ENCODE data around the gene TMEM150A. TPM values are rescaled to one million over a fixed set of nuclear protein-coding genes. Genes with fewer than 3 reads are reported as not detected.
A peak's percentile ranks its signal among the peaks of the same experiment; 100 is the strongest.

Gene TMEM150A
- total and polyA plus RNA-seq, 2 of the 13 experiments (the other 11 are each of a cell fraction or from before 2014, with no cell fraction given): 30.1 to 70.4 TPM

DNA sequence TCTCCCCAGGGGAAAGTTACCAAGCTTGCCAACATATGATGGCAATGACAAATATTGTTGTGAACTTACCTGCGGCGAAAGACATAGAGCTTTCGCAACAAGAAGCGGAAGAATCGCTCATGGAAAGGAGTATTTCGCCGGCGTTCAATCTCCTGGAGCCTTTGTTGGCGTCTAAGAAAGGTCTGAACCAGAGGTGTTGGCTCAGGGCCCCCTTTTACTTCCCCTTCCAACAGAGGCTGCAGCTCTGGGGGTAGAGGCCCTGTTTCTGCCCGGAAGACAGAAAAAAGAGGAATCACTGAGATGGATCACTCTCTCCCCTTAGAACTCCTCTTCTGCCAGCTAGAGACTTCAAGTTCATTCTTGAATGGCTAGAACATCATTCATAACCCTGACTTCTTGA is 52.0 kb downstream of the TMEM150A start:
- intact Hi-C loops (cut with micrococcal nuclease; ENCODE audit: unreplicated experiment): loop anchor here (5.0 kb wide), 1 partner anchor 223 kb away; the partner anchor contains the start of gene TGOLN2
- CTCF ChIA-PET (ENCODE audit: low intra/inter-chr PET ratio, low total read pairs): interaction anchor here (3.9 to 4.8 kb wide), 2 partner anchors 129 to 159 kb away, joined by 41 to 45 read pairs; no protein-coding TSS in a partner anchor
- Histone ChIP-seq H3K4me1 (ENCODE audit: insufficient read depth, low read length) (no peaks in the 10 kb centered on the region), H4K20me1 (ENCODE audit: insufficient read depth, low read length) (peaks cover 12% of the 10 kb centered on the region), H3K4me3 (replicated peaks in 1 of 3; ENCODE audit: insufficient read depth in 1 of 3, low read depth in 2 of 3, low read length in 3 of 3) (no peak overlapping the region), H3K27me3 (ENCODE audit: control insufficient read depth in 1 of 2, insufficient read depth in 2 of 2, low read length in 2 of 2) (no peaks in the 10 kb centered on the region), H2AFZ (ENCODE audit: low read length) (no peak overlapping the region), H3K9ac (ENCODE audit: insufficient read depth, low read depth, low read length) (no peak overlapping the region), H3K9me3 (ENCODE audit: low read length) (no peaks in the 10 kb centered on the region), H3K36me3 (replicated peaks in 1 of 2; ENCODE audit: control insufficient read depth in 1 of 2, insufficient read depth in 2 of 2, low read length in 2 of 2) (peaks cover 42 to 61% of the 10 kb centered on the region in 2 experiments), H3K27ac (ENCODE audit: extremely low read length, insufficient read depth, low read length) (no peak overlapping the region), H3K79me2 (ENCODE audit: insufficient read depth, low read length) (no peaks in the 10 kb centered on the region), H3K4me2 (ENCODE audit: low read depth, low read length) (no peak overlapping the region)
- ATAC-seq (no peak), DNase-seq (ENCODE audit: low spot score) (no peak), FAIRE-seq (no peak)
- in situ Hi-C loops (cut with HindIII; ENCODE audit: extremely low pct_ligation_motif_present, low pct_unique_long_range_greater_than_20kb): loop anchor here (5.0 kb wide), 2 partner anchors 128 to 158 kb away; no protein-coding TSS in a partner anchor
- POLR2A ChIA-PET: interaction anchor here (0.9 to 20.8 kb wide), 6 partner anchors 9 to 185 kb away, joined by 3 to 645 read pairs (median 131); partner anchors contain the start of genes C2orf68, GGCX, MAT2A and RNF181
- 95% methylated on average over 10 of the region's 10 CpGs for WGBS (ENCODE audit: low lambda C conversion rate)
- TF ChIP-seq GZF1 (CRISPR knock-in tag; IDR thresholded peaks at IDR 0.05) (no peak), POLR2A (IDR thresholded peaks at IDR 0.05; ENCODE audit: insufficient read depth in 1 of 2, low read depth in 2 of 2, low read length in 2 of 2) (0 out of 4 replicates have a peak, but pooled peaks of 1 of the 2 experiments have one; percentile 15)
- TF ChIP-seq, protein P1, sequence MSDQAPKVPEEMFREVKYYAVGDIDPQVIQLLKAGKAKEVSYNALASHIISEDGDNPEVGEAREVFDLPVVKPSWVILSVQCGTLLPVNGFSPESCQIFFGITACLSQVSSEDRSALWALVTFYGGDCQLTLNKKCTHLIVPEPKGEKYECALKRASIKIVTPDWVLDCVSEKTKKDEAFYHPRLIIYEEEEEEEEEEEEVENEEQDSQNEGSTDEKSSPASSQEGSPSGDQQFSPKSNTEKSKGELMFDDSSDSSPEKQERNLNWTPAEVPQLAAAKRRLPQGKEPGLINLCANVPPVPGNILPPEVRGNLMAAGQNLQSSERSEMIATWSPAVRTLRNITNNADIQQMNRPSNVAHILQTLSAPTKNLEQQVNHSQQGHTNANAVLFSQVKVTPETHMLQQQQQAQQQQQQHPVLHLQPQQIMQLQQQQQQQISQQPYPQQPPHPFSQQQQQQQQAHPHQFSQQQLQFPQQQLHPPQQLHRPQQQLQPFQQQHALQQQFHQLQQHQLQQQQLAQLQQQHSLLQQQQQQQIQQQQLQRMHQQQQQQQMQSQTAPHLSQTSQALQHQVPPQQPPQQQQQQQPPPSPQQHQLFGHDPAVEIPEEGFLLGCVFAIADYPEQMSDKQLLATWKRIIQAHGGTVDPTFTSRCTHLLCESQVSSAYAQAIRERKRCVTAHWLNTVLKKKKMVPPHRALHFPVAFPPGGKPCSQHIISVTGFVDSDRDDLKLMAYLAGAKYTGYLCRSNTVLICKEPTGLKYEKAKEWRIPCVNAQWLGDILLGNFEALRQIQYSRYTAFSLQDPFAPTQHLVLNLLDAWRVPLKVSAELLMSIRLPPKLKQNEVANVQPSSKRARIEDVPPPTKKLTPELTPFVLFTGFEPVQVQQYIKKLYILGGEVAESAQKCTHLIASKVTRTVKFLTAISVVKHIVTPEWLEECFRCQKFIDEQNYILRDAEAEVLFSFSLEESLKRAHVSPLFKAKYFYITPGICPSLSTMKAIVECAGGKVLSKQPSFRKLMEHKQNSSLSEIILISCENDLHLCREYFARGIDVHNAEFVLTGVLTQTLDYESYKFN (CRISPR knock-in tag; conservative IDR thresholded peaks at IDR 0.05): no peak
- BruUV-seq (replicated peaks): no TSS peak

DNA sequence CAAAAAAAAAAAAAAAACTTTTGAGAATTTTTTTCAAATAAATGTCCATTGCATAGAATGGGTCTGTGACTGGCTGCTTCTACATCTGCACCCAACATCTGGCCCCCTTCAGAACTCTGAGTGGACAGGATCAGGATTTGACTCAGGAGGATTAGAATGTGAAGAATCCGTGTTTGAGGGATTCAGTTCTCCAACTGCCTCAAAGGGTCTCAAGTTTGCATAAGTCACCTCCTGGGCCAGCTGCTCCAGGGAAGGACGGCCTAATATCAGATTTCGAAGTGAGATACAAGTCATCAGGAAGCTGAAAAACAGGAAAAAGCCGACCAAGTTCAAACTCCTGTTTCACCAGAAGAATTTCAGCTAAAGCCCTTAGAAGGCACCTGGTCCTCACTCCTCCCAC is 52.7 kb downstream of the TMEM150A start:
- ATAC-seq (no peak), FAIRE-seq (no peak), DNase-seq (ENCODE audit: low spot score) (no peak)
- BruUV-seq (replicated peaks): TSS peak; percentile 33
- ChIA-PET POLR2A (interaction anchor here (0.9 to 20.8 kb wide), 6 partner anchors 8 to 129 kb away, joined by 3 to 645 read pairs (median 131); partner anchors contain the start of genes C2orf68, GGCX, MAT2A and RNF181), CTCF (ENCODE audit: low intra/inter-chr PET ratio, low total read pairs) (interaction anchor here (4.8 kb wide), 1 partner anchor 129 kb away, joined by 45 read pairs; no protein-coding TSS in a partner anchor)
- H2AFZ ChIP-seq (ENCODE audit: low read length): no peak overlapping the region
- 79% methylated on average over 4 of the region's 4 CpGs for WGBS (ENCODE audit: low lambda C conversion rate)
- peaks cover 36 to 57% of the 10 kb centered on the region in 2 experiments for H3K36me3 ChIP-seq (replicated peaks in 1 of 2; ENCODE audit: control insufficient read depth in 1 of 2, insufficient read depth in 2 of 2, low read length in 2 of 2)
- H3K9ac ChIP-seq (ENCODE audit: insufficient read depth, low read depth, low read length): no peak overlapping the region
- no peak overlapping the region for H3K4me2 ChIP-seq (ENCODE audit: low read depth, low read length)
- H3K4me1 ChIP-seq (ENCODE audit: insufficient read depth, low read length): no peaks in the 10 kb centered on the region
- no peaks in the 10 kb centered on the region for H3K27me3 ChIP-seq (ENCODE audit: control insufficient read depth in 1 of 2, insufficient read depth in 2 of 2, low read length in 2 of 2)
- in situ Hi-C loops (cut with HindIII; ENCODE audit: extremely low pct_ligation_motif_present, low pct_unique_long_range_greater_than_20kb) (loop anchor here (5.0 kb wide), 2 partner anchors 128 to 158 kb away; no protein-coding TSS in a partner anchor), intact Hi-C loops (cut with micrococcal nuclease; ENCODE audit: unreplicated experiment) (loop anchor here (5.0 kb wide), 1 partner anchor 223 kb away; the partner anchor contains the start of gene TGOLN2)
- TF ChIP-seq MEIS1 (CRISPR knock-in tag; IDR thresholded peaks at IDR 0.05; ENCODE audit: borderline replicate concordance): no peak
- 0 out of 2 replicates have a peak, but pooled peaks have one; percentile 8 for TF ChIP-seq POLR2G (IDR thresholded peaks at IDR 0.05; ENCODE audit: low read depth, low read length)
- H3K27ac ChIP-seq (ENCODE audit: extremely low read length, insufficient read depth, low read length): no peak overlapping the region
- H3K79me2 ChIP-seq (ENCODE audit: insufficient read depth, low read length): no peaks in the 10 kb centered on the region
- peaks cover 12% of the 10 kb centered on the region for H4K20me1 ChIP-seq (ENCODE audit: insufficient read depth, low read length)
- no peaks in the 10 kb centered on the region for H3K9me3 ChIP-seq (ENCODE audit: low read length)
- H3K4me3 ChIP-seq (replicated peaks in 1 of 3; ENCODE audit: insufficient read depth in 1 of 3, low read depth in 2 of 3, low read length in 3 of 3): no peak overlapping the region
